ENCODE results near the gene GPC2. TPM values are rescaled to one million over a fixed set of nuclear protein-coding genes. Genes with fewer than 3 reads are reported as not detected.
A peak's percentile ranks its signal among the peaks of the same experiment; 100 is the strongest.
"Not testable (repeated sequence)": the region's sequence is repeated elsewhere in the genome, so short reads cannot be mapped to it uniquely, and the experiment has no call there.

Gene GPC2
- total RNA-seq, 2 donors from 2014 or later = 9.7 to 14.2 TPM

GRCh38 chr7:100148225-100148558 lies 29.0 kb downstream of the GPC2 start:
- H3K27me3 Mint-ChIP-seq (ENCODE audit: low read depth) = no peaks in the 10 kb centered on the region
- DNase-seq = no peak

GRCh38 chr7:100147278-100147677 lies 29.9 kb downstream of the GPC2 start:
- Mint-ChIP-seq H3K4me3 (no peak overlapping the region), H3K36me3 (ENCODE audit: insufficient read depth in 2 of 2) (peaks cover 6 to 10% of the 10 kb centered on the region in 2 donors), H3K4me1 (ENCODE audit: low read depth) (peaks cover 40% of the 10 kb centered on the region), H3K9me3 (no peaks in the 10 kb centered on the region), H3K27ac (no peak overlapping the region), H3K27me3 (ENCODE audit: low read depth) (no peaks in the 10 kb centered on the region)
- ATAC-seq (replicated peaks in 1 of 2) (no peak), DNase-seq (no peak)

More at GRCh38 chr7:100148225-100148558, 29.0 kb downstream of the GPC2 start:
- H3K27ac Mint-ChIP-seq = peak overlapping the region; percentile 90
- peaks cover 49% of the 10 kb centered on the region for H3K4me1 Mint-ChIP-seq (ENCODE audit: low read depth)
- no peaks in the 10 kb centered on the region for H3K9me3 Mint-ChIP-seq
- H3K4me3 Mint-ChIP-seq = peak overlapping the region; percentile 89 to 100
- H3K36me3 Mint-ChIP-seq (ENCODE audit: insufficient read depth in 2 of 2) = peaks cover 10 to 14% of the 10 kb centered on the region in 2 donors
- ATAC-seq (replicated peaks in 1 of 2) = no peak

GRCh38 chr7:100146350-100146749 lies 30.8 kb downstream of the GPC2 start:
- H3K27ac Mint-ChIP-seq; H3K4me3 Mint-ChIP-seq; H3K9me3 Mint-ChIP-seq; H3K36me3 Mint-ChIP-seq (ENCODE audit: insufficient read depth in 2 of 2); ATAC-seq (replicated peaks in 1 of 2); DNase-seq; H3K27me3 Mint-ChIP-seq (ENCODE audit: low read depth): not testable (repeated sequence)
- H3K4me1 Mint-ChIP-seq (ENCODE audit: low read depth) = peaks cover 35% of the 10 kb centered on the region

GRCh38 chr7:100142461-100142860 lies 34.7 kb downstream of the GPC2 start:
- no peak for DNase-seq

GRCh38 chr7:100141555-100141949 lies 35.6 kb downstream of the GPC2 start:
- Mint-ChIP-seq H3K27me3 (ENCODE audit: low read depth) (no peaks in the 10 kb centered on the region), H3K9me3 (no peaks in the 10 kb centered on the region), H3K36me3 (ENCODE audit: insufficient read depth in 2 of 2) (no peaks in the 10 kb centered on the region), H3K4me3 (no peak overlapping the region), H3K4me1 (ENCODE audit: low read depth) (peaks cover 17% of the 10 kb centered on the region), H3K27ac (no peak overlapping the region)
- no peak for ATAC-seq (replicated peaks in 1 of 2)
- no peak for DNase-seq

More at GRCh38 chr7:100142461-100142860, 34.7 kb downstream of the GPC2 start:
- H3K27me3 Mint-ChIP-seq (ENCODE audit: low read depth) = no peaks in the 10 kb centered on the region
- ATAC-seq (replicated peaks in 1 of 2) = no peak
- no peak overlapping the region for H3K27ac Mint-ChIP-seq
- no peak overlapping the region for H3K4me3 Mint-ChIP-seq
- H3K36me3 Mint-ChIP-seq (ENCODE audit: insufficient read depth in 2 of 2) = no peaks in the 10 kb centered on the region
- peaks cover 17% of the 10 kb centered on the region for H3K4me1 Mint-ChIP-seq (ENCODE audit: low read depth)
- no peaks in the 10 kb centered on the region for H3K9me3 Mint-ChIP-seq

- ATAC-seq (replicated peaks in 1 of 2) (peak in 1 of 2 donors; percentile 33), DNase-seq (no peak)
- Mint-ChIP-seq H3K27me3 (ENCODE audit: low read depth) (no peaks in the 10 kb centered on the region), H3K4me1 (ENCODE audit: low read depth) (peaks cover 17% of the 10 kb centered on the region), H3K4me3 (peak overlapping the region in 1 of 2 donors; percentile 36), H3K36me3 (ENCODE audit: insufficient read depth in 2 of 2) (no peaks in the 10 kb centered on the region), H3K27ac (no peak overlapping the region), H3K9me3 (no peaks in the 10 kb centered on the region)
These were observed 39.1 kb downstream of the GPC2 start for GRCh38 chr7:100137851-100138760.

GRCh38 chr7:100132697-100133151 lies 44.5 kb downstream of the GPC2 start:
- DNase-seq (peak; percentile 71 to 74), ATAC-seq (replicated peaks in 1 of 2) (peak; percentile 78)
- H3K9me3 Mint-ChIP-seq = no peaks in the 10 kb centered on the region
- H3K27me3 Mint-ChIP-seq (ENCODE audit: low read depth) = no peaks in the 10 kb centered on the region
- H3K4me3 Mint-ChIP-seq = peak overlapping the region; percentile 15
- no peak overlapping the region for H3K27ac Mint-ChIP-seq
- no peaks in the 10 kb centered on the region for H3K36me3 Mint-ChIP-seq (ENCODE audit: insufficient read depth in 2 of 2)
- H3K4me1 Mint-ChIP-seq (ENCODE audit: low read depth) = peaks cover 30% of the 10 kb centered on the region

GRCh38 chr7:100132126-100132525 lies 45.1 kb downstream of the GPC2 start:
- peak overlapping the region in 1 of 2 donors; percentile 15 for H3K4me3 Mint-ChIP-seq
- no peaks in the 10 kb centered on the region for H3K36me3 Mint-ChIP-seq (ENCODE audit: insufficient read depth in 2 of 2)
- no peak for DNase-seq
- H3K9me3 Mint-ChIP-seq = no peaks in the 10 kb centered on the region
- H3K27ac Mint-ChIP-seq = no peak overlapping the region
- peaks cover 29% of the 10 kb centered on the region for H3K4me1 Mint-ChIP-seq (ENCODE audit: low read depth)
- no peaks in the 10 kb centered on the region for H3K27me3 Mint-ChIP-seq (ENCODE audit: low read depth)
- ATAC-seq (replicated peaks in 1 of 2) = no peak

GRCh38 chr7:100130608-100131453 lies 46.4 kb downstream of the GPC2 start:
- peak; percentile 90 to 91 for DNase-seq
- peaks cover 35% of the 10 kb centered on the region for H3K4me1 Mint-ChIP-seq (ENCODE audit: low read depth)
- no peak overlapping the region for H3K27ac Mint-ChIP-seq
- H3K27me3 Mint-ChIP-seq (ENCODE audit: low read depth) = no peaks in the 10 kb centered on the region
- peak; percentile 8 to 18 for ATAC-seq (replicated peaks in 1 of 2)
- H3K9me3 Mint-ChIP-seq = no peaks in the 10 kb centered on the region
- H3K36me3 Mint-ChIP-seq (ENCODE audit: insufficient read depth in 2 of 2) = peaks cover 0 to 3% of the 10 kb centered on the region in 2 donors
- H3K4me3 Mint-ChIP-seq = peak overlapping the region; percentile 56 to 90

GRCh38 chr7:100130220-100130607 lies 47.0 kb downstream of the GPC2 start:
- not testable (repeated sequence) for H3K27me3 Mint-ChIP-seq (ENCODE audit: low read depth); H3K27ac Mint-ChIP-seq; ATAC-seq (replicated peaks in 1 of 2); H3K9me3 Mint-ChIP-seq; DNase-seq; H3K4me3 Mint-ChIP-seq; H3K36me3 Mint-ChIP-seq (ENCODE audit: insufficient read depth in 2 of 2)
- peaks cover 41% of the 10 kb centered on the region for H3K4me1 Mint-ChIP-seq (ENCODE audit: low read depth)

GRCh38 chr7:100128637-100128963 lies 48.6 kb downstream of the GPC2 start:
- peak overlapping the region; percentile 86 to 97 for H3K4me3 Mint-ChIP-seq
- DNase-seq (no peak), ATAC-seq (replicated peaks in 1 of 2) (no peak)
- no peak overlapping the region for H3K27ac Mint-ChIP-seq
- peaks cover 0 to 3% of the 10 kb centered on the region in 2 donors for H3K36me3 Mint-ChIP-seq (ENCODE audit: insufficient read depth in 2 of 2)
- H3K9me3 Mint-ChIP-seq = no peaks in the 10 kb centered on the region
- H3K4me1 Mint-ChIP-seq (ENCODE audit: low read depth) = peaks cover 48% of the 10 kb centered on the region
- H3K27me3 Mint-ChIP-seq (ENCODE audit: low read depth) = no peaks in the 10 kb centered on the region

GRCh38 chr7:100127866-100128636 lies 49.1 kb downstream of the GPC2 start:
- peak in 1 of 2 donors; percentile 0 for ATAC-seq (replicated peaks in 1 of 2)
- H3K4me1 Mint-ChIP-seq (ENCODE audit: low read depth) = peaks cover 48% of the 10 kb centered on the region
- peaks cover 0 to 3% of the 10 kb centered on the region in 2 donors for H3K36me3 Mint-ChIP-seq (ENCODE audit: insufficient read depth in 2 of 2)
- H3K9me3 Mint-ChIP-seq = no peaks in the 10 kb centered on the region
- DNase-seq = peak; percentile 34 to 41
- no peaks in the 10 kb centered on the region for H3K27me3 Mint-ChIP-seq (ENCODE audit: low read depth)
- no peak overlapping the region for H3K27ac Mint-ChIP-seq
- peak overlapping the region; percentile 86 to 97 for H3K4me3 Mint-ChIP-seq

Data from activated T-cell treated with anti-CD3 and anti-CD28 coated beads, Interleukin-2, amount 50 U/mL, for 72 hours (primary cell).